H9 (cell line): ENCODE data around the gene LIPC. TPM values are rescaled to one million over a fixed set of nuclear protein-coding genes. Genes with fewer than 3 reads are reported as not detected.

Experiments used
- DNase-seq: peaks from one replicate; pipeline ENCODE4 v3.0.0-alpha.2; 2017
- H2AFZ ChIP-seq: one replicate; pipeline ENCODE4 v1.6.1; 2013; ENCODE audit warnings: mild to moderate bottlenecking, low read length, control low read depth, moderate library complexity
- H2AK5ac ChIP-seq: 2 replicates; pipeline ENCODE4 v1.6.1; 2013; ENCODE audit warnings: low read length, control low read depth, mixed read lengths; ENCODE audit not compliant: insufficient read length
- H2BK120ac ChIP-seq: one replicate; pipeline ENCODE4 v1.6.1; 2013; ENCODE audit warnings: low read depth, mild to moderate bottlenecking, low read length, control low read depth, inconsistent platforms; ENCODE audit not compliant: poor library complexity, severe bottlenecking
- H2BK12ac ChIP-seq: 2 replicates; pipeline ENCODE4 v1.6.1; 2013; ENCODE audit warnings: low read length, control low read depth, mixed read lengths, low read depth; ENCODE audit not compliant: insufficient read length
- H2BK15ac ChIP-seq: 2 replicates; pipeline ENCODE4 v1.6.1; 2013; ENCODE audit warnings: low read depth, low read length, control low read depth
- H2BK20ac ChIP-seq: one replicate; pipeline ENCODE4 v1.6.1; 2013; ENCODE audit warnings: low read depth, mild to moderate bottlenecking, low read length, control low read depth, inconsistent platforms; ENCODE audit not compliant: poor library complexity, severe bottlenecking
- H2BK5ac ChIP-seq: 2 replicates; pipeline ENCODE4 v1.6.1; 2013; ENCODE audit warnings: low read length, control low read depth, mixed read lengths; ENCODE audit not compliant: insufficient read length
- H3K14ac ChIP-seq: 2 replicates; pipeline ENCODE4 v1.6.1; 2013; ENCODE audit warnings: low read length, control low read depth; ENCODE audit not compliant: insufficient read depth
- H3K18ac ChIP-seq: 2 replicates; pipeline ENCODE4 v1.6.1; 2013; ENCODE audit warnings: low read depth, mild to moderate bottlenecking, mixed read lengths, low read length, control low read depth; ENCODE audit not compliant: insufficient read length
- H3K23ac ChIP-seq: 2 replicates; pipeline ENCODE4 v1.6.1; 2013; ENCODE audit warnings: low read length, control low read depth, mixed read lengths, low read depth; ENCODE audit not compliant: insufficient read length
- H3K23me2 ChIP-seq: 2 replicates; pipeline ENCODE4 v1.6.1; 2013; ENCODE audit warnings: low read depth, mild to moderate bottlenecking, mixed read lengths, low read length, control low read depth; ENCODE audit not compliant: insufficient read length, poor library complexity, severe bottlenecking
- H3K27ac ChIP-seq: 2 replicates; pipeline ENCODE4 v1.5.1; 2013; ENCODE audit warnings: low read length, control low read depth, mixed read lengths, low read depth; ENCODE audit not compliant: insufficient read length
- H3K27me3 ChIP-seq: 2 replicates; pipeline ENCODE4 v1.6.1; 2013; ENCODE audit warnings: low read length, control low read depth, inconsistent platforms; ENCODE audit not compliant: insufficient read depth
- H3K4ac ChIP-seq: 2 replicates; pipeline ENCODE4 v1.6.1; 2013; ENCODE audit warnings: low read depth, mild to moderate bottlenecking, control low read depth, inconsistent platforms, low read length, moderate library complexity
- H3K4me1 ChIP-seq: 2 replicates; pipeline ENCODE4 v1.6.1; 2013; ENCODE audit warnings: low read length, control low read depth, inconsistent platforms; ENCODE audit not compliant: insufficient read depth
- H3K4me2 ChIP-seq: 2 replicates; pipeline ENCODE4 v1.6.1; 2013; ENCODE audit warnings: low read length, control low read depth, mixed read lengths; ENCODE audit not compliant: insufficient read length, insufficient read depth
- H3K56ac ChIP-seq: 2 replicates; pipeline ENCODE4 v1.6.1; 2013; ENCODE audit warnings: low read depth, mild to moderate bottlenecking, mixed read lengths, low read length, control low read depth; ENCODE audit not compliant: insufficient read length
- H3K79me1 ChIP-seq: 2 replicates; pipeline ENCODE4 v1.6.1; 2013; ENCODE audit warnings: low read depth, mild to moderate bottlenecking, moderate library complexity, low read length, control low read depth, inconsistent platforms; ENCODE audit not compliant: insufficient read depth, poor library complexity, severe bottlenecking
- H3K79me2 ChIP-seq: 2 replicates; pipeline ENCODE4 v1.6.1; 2013; ENCODE audit warnings: low read length, control low read depth, inconsistent platforms; ENCODE audit not compliant: insufficient read depth
- H3K9ac ChIP-seq: 2 replicates; pipeline ENCODE4 v1.6.1; 2013; ENCODE audit warnings: low read length, control low read depth, mixed read lengths; ENCODE audit not compliant: insufficient read length; ENCODE audit errors: extremely low read depth
- H3K9me3 ChIP-seq: one replicate; pipeline ENCODE4 v1.6.1; 2013; ENCODE audit warnings: low read depth, low read length, inconsistent platforms; ENCODE audit not compliant: control insufficient read depth
- H3T11ph ChIP-seq: one replicate; pipeline ENCODE4 v1.6.1; 2013; ENCODE audit warnings: mild to moderate bottlenecking, low read length, control low read depth, inconsistent platforms
- H4K20me1 ChIP-seq: one replicate; pipeline ENCODE4 v1.6.1; 2013; ENCODE audit not compliant: control insufficient read depth, insufficient read length, insufficient read depth
- H4K5ac ChIP-seq: 2 replicates; pipeline ENCODE4 v1.6.1; 2013; ENCODE audit warnings: low read depth, mild to moderate bottlenecking, mixed read lengths, low read length, control low read depth; ENCODE audit not compliant: insufficient read length
- H4K8ac ChIP-seq: replicated peaks from 2 replicates; pipeline ENCODE4 v1.6.1; 2013; ENCODE audit warnings: low read length, control low read depth, mixed read lengths, low read depth; ENCODE audit not compliant: insufficient read length
- H4K91ac ChIP-seq: 2 replicates; pipeline ENCODE4 v1.6.1; 2013; ENCODE audit warnings: low read depth, mild to moderate bottlenecking, moderate library complexity, mixed read lengths, low read length, control low read depth; ENCODE audit not compliant: insufficient read length
- H3K27ac Mint-ChIP-seq, 3 experiments: 2 replicates in 2 of 3; 3 replicates in 1 of 3; pipeline ENCODE4 v1.8.0; 2020 to 2021; ENCODE audit warnings: mixed read lengths in 3 of 3, mild to moderate bottlenecking in 1 of 3, moderate library complexity in 1 of 3
- H3K27me3 Mint-ChIP-seq: 2 replicates; pipeline ENCODE4 v1.8.0; 2021; ENCODE audit warnings: low read depth, mild to moderate bottlenecking, moderate library complexity, mixed read lengths
- H3K36me3 Mint-ChIP-seq, 3 experiments: 2 replicates in 2 of 3; 3 replicates in 1 of 3; pipeline ENCODE4 v1.8.0; 2020 to 2021; ENCODE audit warnings: low read depth in 3 of 3, mixed read lengths in 3 of 3; ENCODE audit not compliant: insufficient read depth in 1 of 3
- H3K4me1 Mint-ChIP-seq, 2 experiments: 2 replicates each; pipeline ENCODE4 v1.8.0; 2020; ENCODE audit warnings: mixed read lengths in 2 of 2
- H3K4me3 Mint-ChIP-seq, 2 experiments: 2 replicates in 1 of 2; 3 replicates in 1 of 2; pipeline ENCODE4 v1.8.0; 2020 to 2021; ENCODE audit warnings: mild to moderate bottlenecking in 2 of 2, mixed read lengths in 2 of 2, moderate library complexity in 1 of 2
- H3K9me3 Mint-ChIP-seq, 2 experiments: 2 replicates in 1 of 2; 3 replicates in 1 of 2; pipeline ENCODE4 v1.8.0; 2020; ENCODE audit warnings: mild to moderate bottlenecking in 2 of 2, mixed read lengths in 2 of 2, moderate library complexity in 1 of 2
- CTCF ChIP-seq: fragments of 200-600 bp; sonication (generic); conservative IDR thresholded peaks from 3 replicates; pipeline ENCODE4 v1.8.0; 2021; ENCODE audit warnings: antibody characterized with exemption, mild to moderate bottlenecking
- WGBS: extraction: QIAGEN DNeasy Blood & Tissue Kit; methylation state at CpG from one replicate; pipeline ENCODE4 v1.1.7; 2013; ENCODE audit warnings: missing lambda C conversion rate, low lambda C conversion rate, mixed read lengths; ENCODE audit not compliant: insufficient read length; ENCODE audit errors: extremely low coverage; 5-methylcytosine and 5-hydroxymethylcytosine counted together
- total RNA-seq: library from RNA; stranded (reverse); gene quantifications from 2 replicates; pipeline ENCODE4 v1.2.1, GENCODE V29; 2021

LIPC gene
- total RNA-seq, 1 experiment from 2014 or later, result not detected

- no peak overlapping the region for H3K27ac ChIP-seq
- H2BK120ac ChIP-seq, result no peak overlapping the region
- Mint-ChIP-seq H3K27ac (no peak overlapping the region), H3K4me3 (no peak overlapping the region), H3K4me1 (peaks cover 5 to 14% of the 10 kb centered on the region in 2 experiments), H3K27me3 (peaks cover 2% of the 10 kb centered on the region; the same call in 1 of the 2 replicates), H3K9me3 (no peaks in the 10 kb centered on the region; a peak in 1 of 5 replicates), H3K36me3 (no peaks in the 10 kb centered on the region)
- no peak overlapping the region for H2BK12ac ChIP-seq
- no peak overlapping the region for H4K91ac ChIP-seq
- no peaks in the 10 kb centered on the region for H3K4me1 ChIP-seq
- no peaks in the 10 kb centered on the region for H4K20me1 ChIP-seq
- no peak overlapping the region for H3K18ac ChIP-seq
- no CpG with 5 or more reads among the region's 5 CpGs for WGBS
- TF ChIP-seq CTCF, result no peak
- no peak overlapping the region for H3K14ac ChIP-seq
- no peaks in the 10 kb centered on the region for H3K27me3 ChIP-seq
- no peak overlapping the region for H4K8ac ChIP-seq
- H3K79me2 ChIP-seq, result no peaks in the 10 kb centered on the region
- no peak overlapping the region for H3K4ac ChIP-seq
- no peak overlapping the region for H3K4me2 ChIP-seq
- H2BK20ac ChIP-seq, result no peak overlapping the region
- no peak overlapping the region for H2BK5ac ChIP-seq
- H3K9me3 ChIP-seq, result no peaks in the 10 kb centered on the region
- H2AK5ac ChIP-seq, result no peak overlapping the region
- H3K23me2 ChIP-seq, result no peaks in the 10 kb centered on the region
- H3K23ac ChIP-seq, result no peak overlapping the region
- no peak overlapping the region for H3K56ac ChIP-seq
- H4K5ac ChIP-seq, result no peak overlapping the region
- no peak overlapping the region for H3T11ph ChIP-seq
- DNase-seq, result no peak
- no peaks in the 10 kb centered on the region for H3K79me1 ChIP-seq
- H2AFZ ChIP-seq, result no peak overlapping the region
- H2BK15ac ChIP-seq, result no peak overlapping the region
- H3K9ac ChIP-seq, result no peak overlapping the region
Observed at GRCh38 chr15:58404020-58404419, 27.8 kb upstream of the LIPC start.
